IMR-90 (cell line): Measurements from ENCODE around the gene CAVIN1. TPM values are rescaled to one million over a fixed set of nuclear protein-coding genes. Genes with fewer than 3 reads are reported as not detected.

Experiments
- ATAC-seq: fragments of 200-7000 bp; cut with Tn5 transposase; 2 replicates; pipeline ENCODE4 v1.9.1; 2020; ENCODE audit warnings: low read depth, mild to moderate bottlenecking, moderate library complexity
- BruUV-seq: library from RNA; stranded (reverse); fragments of 400-500 nt; replicated peaks from 2 replicates; lab custom pipeline; 2021; lab: Mats Ljungman, UMichigan
- CTCF ChIA-PET: fragments of 300-600 bp; formaldehyde crosslinking; extraction: SDS; loops from one replicate; lab custom pipeline; 2021; ENCODE audit warnings: antibody characterized with exemption; lab: Yijun Ruan, JAX
- POLR2A ChIA-PET: fragments of 300-600 bp; sonication (Branson Sonifier 250); formaldehyde crosslinking; loops from one replicate; lab custom pipeline; 2022; ENCODE audit warnings: antibody characterized with exemption; ENCODE audit not compliant: unreplicated experiment; lab: Charles Lee
- DNase-seq: peaks from one replicate; pipeline ENCODE4 v3.0.0; 2013
- H2AFZ ChIP-seq: replicated peaks from 2 replicates; pipeline ENCODE3; 2013; ENCODE audit warnings: low read length, mild to moderate bottlenecking; ENCODE audit not compliant: poor library complexity
- H2AK5ac ChIP-seq: 2 replicates; pipeline ENCODE4 v1.6.1; 2013; ENCODE audit warnings: low read depth, low read length, inconsistent platforms
- H2AK9ac ChIP-seq: replicated peaks from 2 replicates; pipeline ENCODE3; 2013; ENCODE audit warnings: mild to moderate bottlenecking, low read depth, low read length, moderate library complexity; ENCODE audit not compliant: poor library complexity
- H2BK120ac ChIP-seq: 2 replicates; pipeline ENCODE4 v1.6.1; 2013; ENCODE audit warnings: low read depth, low read length, inconsistent platforms
- H2BK15ac ChIP-seq: 3 replicates; pipeline ENCODE4 v1.6.1; 2013; ENCODE audit warnings: low read depth, low read length, inconsistent platforms
- H2BK20ac ChIP-seq: 2 replicates; pipeline ENCODE4 v1.6.1; 2013; ENCODE audit warnings: low read depth, mild to moderate bottlenecking, inconsistent platforms, low read length, moderate library complexity
- H2BK5ac ChIP-seq: 2 replicates; pipeline ENCODE4 v1.6.1; 2013; ENCODE audit warnings: mild to moderate bottlenecking, low read depth, low read length, inconsistent platforms; ENCODE audit not compliant: poor library complexity, severe bottlenecking
- H3K14ac ChIP-seq: replicated peaks from 2 replicates; pipeline ENCODE4 v1.6.1; 2013; ENCODE audit warnings: low read depth, low read length, inconsistent platforms
- H3K18ac ChIP-seq: 2 replicates; pipeline ENCODE4 v1.6.1; 2013; ENCODE audit warnings: low read depth, low read length, control low read depth
- H3K23ac ChIP-seq: 2 replicates; pipeline ENCODE4 v1.6.1; 2013; ENCODE audit warnings: low read depth, low read length, inconsistent platforms
- H3K27ac ChIP-seq: 2 replicates; pipeline ENCODE4 v1.5.1; 2013; ENCODE audit warnings: mild to moderate bottlenecking, control low read depth, low read length; ENCODE audit not compliant: insufficient read depth
- H3K27me3 ChIP-seq: 2 replicates; pipeline ENCODE4 v1.6.1; 2013; ENCODE audit warnings: low read length; ENCODE audit not compliant: control insufficient read depth, insufficient read depth
- H3K36me3 ChIP-seq: 2 replicates; pipeline ENCODE4 v1.6.1; 2013; ENCODE audit warnings: low read length, mixed read lengths; ENCODE audit not compliant: control insufficient read depth, insufficient read depth
- H3K4ac ChIP-seq: 2 replicates; pipeline ENCODE4 v1.6.1; 2013; ENCODE audit warnings: low read depth, low read length, inconsistent platforms
- H3K4me1 ChIP-seq: 2 replicates; pipeline ENCODE4 v1.6.1; 2013; ENCODE audit warnings: low read length, mixed read lengths; ENCODE audit not compliant: control insufficient read depth, insufficient read depth
- H3K4me2 ChIP-seq: 2 replicates; pipeline ENCODE4 v1.6.1; 2013; ENCODE audit warnings: low read depth, mild to moderate bottlenecking, control low read depth, low read length, moderate library complexity
- H3K4me3 ChIP-seq: 2 replicates; pipeline ENCODE4 v1.5.1; 2013; ENCODE audit warnings: low read depth, mild to moderate bottlenecking, control low read depth, low read length, moderate library complexity; ENCODE audit not compliant: insufficient read depth
- H3K56ac ChIP-seq: 2 replicates; pipeline ENCODE4 v1.6.1; 2013; ENCODE audit warnings: low read length, inconsistent platforms; ENCODE audit not compliant: insufficient read depth; ENCODE audit errors: extremely low read depth
- H3K79me1 ChIP-seq, 2 experiments: 2 replicates each; pipeline ENCODE4 v1.6.1; 2013; ENCODE audit warnings: low read length in 2 of 2, inconsistent platforms in 1 of 2, low read depth in 1 of 2
- H3K9ac ChIP-seq: 2 replicates; pipeline ENCODE4 v1.6.1; 2013; ENCODE audit warnings: low read depth, low read length, control low read depth
- H3K9me1 ChIP-seq: 2 replicates; pipeline ENCODE4 v1.6.1; 2013; ENCODE audit warnings: low read length, inconsistent platforms; ENCODE audit not compliant: insufficient read depth
- H3K9me3 ChIP-seq: 2 replicates; pipeline ENCODE4 v1.6.1; 2013; ENCODE audit warnings: low read length; ENCODE audit not compliant: control insufficient read depth, insufficient read depth
- H4K20me1 ChIP-seq: 2 replicates; pipeline ENCODE4 v1.6.1; 2013; ENCODE audit warnings: low read length, inconsistent platforms; ENCODE audit not compliant: insufficient read depth
- H4K5ac ChIP-seq: 2 replicates; pipeline ENCODE4 v1.6.1; 2013; ENCODE audit warnings: mild to moderate bottlenecking, low read depth, low read length, control low read depth
- H4K8ac ChIP-seq, 2 experiments: 2 replicates each; pipeline ENCODE4 v1.6.1; 2013; ENCODE audit warnings: low read depth in 2 of 2, low read length in 2 of 2, control low read depth in 1 of 2, inconsistent platforms in 1 of 2
- H4K91ac ChIP-seq: 2 replicates; pipeline ENCODE4 v1.6.1; 2013; ENCODE audit warnings: low read depth, low read length, inconsistent platforms; ENCODE audit not compliant: insufficient read depth
- BHLHE40 ChIP-seq: fragments of 150-350 bp; IDR thresholded peaks from 2 replicates; pipeline ENCODE4 v1.6.1; 2016; ENCODE audit warnings: mild to moderate bottlenecking, low read depth, low read length
- CTCF ChIP-seq: conservative IDR thresholded peaks from 2 replicates; pipeline ENCODE4 v1.5.1; 2012; ENCODE audit warnings: mild to moderate bottlenecking, low read depth, low read length, improper control_type of control experiment
- MAZ ChIP-seq: IDR thresholded peaks from 2 replicates; pipeline ENCODE4 v1.6.1; 2012; ENCODE audit warnings: low read depth, mild to moderate bottlenecking, low read length, improper control_type of control experiment, moderate library complexity, borderline replicate concordance
- RAD21 ChIP-seq: IDR thresholded peaks from 2 replicates; pipeline ENCODE4 v1.6.1; 2012; ENCODE audit warnings: low read length, improper control_type of control experiment
- RFX5 ChIP-seq: IDR thresholded peaks from 2 replicates; pipeline ENCODE4 v1.8.0; 2012; ENCODE audit warnings: low read depth, mild to moderate bottlenecking, low read length, moderate library complexity
- WGBS, 2 experiments: methylation state at CpG; one replicate each; pipeline versions ENCODE4 v1.1.5 to v1.1.7; 2013; ENCODE audit warnings: missing lambda C conversion rate in 2 of 2; ENCODE audit not compliant: insufficient read length in 1 of 2; ENCODE audit errors: extremely low coverage in 2 of 2; 5-methylcytosine and 5-hydroxymethylcytosine counted together
- dilution Hi-C: fragments of 300-500 bp; cut with HindIII; formaldehyde crosslinking; loops from one replicate; pipeline ENCODE4 v1.14.3; 2018; ENCODE audit warnings: low sequenced_read_pairs; ENCODE audit not compliant: unreplicated experiment
- in situ Hi-C: fragments of 300-500 bp; cut with MboI; formaldehyde crosslinking; loops from 3 replicates; pipeline ENCODE4 v1.14.3; 2019; ENCODE audit warnings: low sequenced_read_pairs, inconsistent platforms, mixed read lengths
- intact Hi-C: fragments of 100-400 bp; cut with micrococcal nuclease; formaldehyde crosslinking; loops from 2 replicates; pipeline ENCODE4 v1.10.0; 2022
- polyA plus RNA-seq, 3 experiments: library from polyadenylated mRNA; depleted of rRNA; stranded (reverse); fragments of >200 nt; gene quantifications; 2 replicates each; pipeline ENCODE4 v1.2.3, GENCODE V29; 2012; ENCODE audit warnings: low replicate concordance in 1 of 3
- total RNA-seq: library from RNA; depleted of rRNA; stranded (reverse); fragments of >200 nt; gene quantifications from 2 replicates; pipeline ENCODE4 v1.2.3, GENCODE V29; 2012

CAVIN1 gene
- total and polyA plus RNA-seq, 2 of the 4 experiments (the other 2 are of a cell fraction): 491 to 556 TPM

- no peaks in the 10 kb centered on the region for H3K9me1 ChIP-seq
- no peak for DNase-seq
- H4K5ac ChIP-seq: no peak overlapping the region
- H3K4me3 ChIP-seq: no peak overlapping the region
- no peak overlapping the region for H3K4me2 ChIP-seq
- no peak overlapping the region for H2AFZ ChIP-seq
- in situ Hi-C loops (no loop called here), dilution Hi-C loops (no loop called here), intact Hi-C loops (loop anchor here (5.0 kb wide), 1 partner anchor 33 kb away; no protein-coding TSS in a partner anchor)
- H2BK5ac ChIP-seq: no peak overlapping the region
- H3K23ac ChIP-seq: no peak overlapping the region
- H2BK120ac ChIP-seq: no peak overlapping the region
- no peak overlapping the region for H2BK15ac ChIP-seq
- H2BK20ac ChIP-seq: no peak overlapping the region
- BruUV-seq: no TSS peak
- ChIA-PET POLR2A (no interaction called here), CTCF (interaction anchor here (0.6 kb wide), 1 partner anchor 9 kb away, joined by 3 read pairs; no protein-coding TSS in a partner anchor)
- no peaks in the 10 kb centered on the region for H4K20me1 ChIP-seq
- no peak overlapping the region for H3K9ac ChIP-seq
- no peak overlapping the region for H3K14ac ChIP-seq
- no peaks in the 10 kb centered on the region for H3K27me3 ChIP-seq
- H3K9me3 ChIP-seq: no peaks in the 10 kb centered on the region
- no peak overlapping the region for H3K27ac ChIP-seq
- 0 out of 2 replicates have a peak overlapping the region, but pooled peaks have one; percentile 3 for H2AK5ac ChIP-seq
- H3K18ac ChIP-seq: no peak overlapping the region
- no peaks in the 10 kb centered on the region; the same call in 1 of the 2 replicates for H3K4me1 ChIP-seq
- no peaks in the 10 kb centered on the region for H3K36me3 ChIP-seq
- H2AK9ac ChIP-seq: no peak overlapping the region
- TF ChIP-seq CTCF (peak; percentile 34; the same call in 1 of the 2 replicates), BHLHE40 (no peak), RFX5 (no peak), MAZ (no peak), RAD21 (0 out of 2 replicates have a peak, but pooled peaks have one; percentile 9)
- no peak overlapping the region for H4K91ac ChIP-seq
- no CpG with 5 or more reads among the region's 9 CpGs for WGBS, 2 experiments
- H3K56ac ChIP-seq: no peak overlapping the region
- no peak overlapping the region for H3K4ac ChIP-seq
- no peak overlapping the region for H4K8ac ChIP-seq
- no peak for ATAC-seq
- no peaks in the 10 kb centered on the region for H3K79me1 ChIP-seq
Observed at GRCh38 chr17:42438600-42439567, 15.8 kb upstream of the CAVIN1 start.
